ENCODE results near the gene DGKI. TPM values are rescaled to one million over a fixed set of nuclear protein-coding genes. Genes with fewer than 3 reads are reported as not detected.

The DGKI gene
- total and polyA plus RNA-seq, 5 donors from 2014 or later = not detected

GRCh38 chr7:137852108-137852507 lies 5.3 kb upstream of the DGKI start:
- Histone ChIP-seq H3K27ac (ENCODE audit: insufficient read depth, low read length, poor library complexity, severe bottlenecking) (no peak overlapping the region), H3K4me3 (ENCODE audit: low read depth, low read length) (no peak overlapping the region), H3K36me3 (ENCODE audit: control insufficient read depth, insufficient read depth, low read length) (no peaks in the 10 kb centered on the region), H3K9me3 (ENCODE audit: control insufficient read depth in 2 of 2, low read length in 2 of 2) (no peaks in the 10 kb centered on the region), H3K27me3 (ENCODE audit: control insufficient read depth, insufficient read depth, low read length) (peaks cover 13% of the 10 kb centered on the region), H3K4me1 (ENCODE audit: control insufficient read depth, insufficient read depth, low read length, poor library complexity, severe bottlenecking) (peaks cover 6% of the 10 kb centered on the region)
- Mint-ChIP-seq H3K27ac (no peak overlapping the region), H3K36me3 (no peaks in the 10 kb centered on the region), H3K27me3 (peaks cover 20% of the 10 kb centered on the region), H3K4me1 (peaks cover 0 to 5% (median 0%) of the 10 kb centered on the region in 4 donors), H3K4me3 (no peak overlapping the region), H3K9me3 (peaks cover 0 to 2% (median 0%) of the 10 kb centered on the region in 7 donors)
- no peak for ATAC-seq (ENCODE audit: low read depth in 2 of 2)
- no peak for DNase-seq

- Histone ChIP-seq H3K4me1 (ENCODE audit: control insufficient read depth, insufficient read depth, low read length, poor library complexity, severe bottlenecking) (peaks cover 9% of the 10 kb centered on the region), H3K36me3 (ENCODE audit: control insufficient read depth, insufficient read depth, low read length) (no peaks in the 10 kb centered on the region), H3K27me3 (ENCODE audit: control insufficient read depth, insufficient read depth, low read length) (peaks cover 13% of the 10 kb centered on the region), H3K27ac (ENCODE audit: insufficient read depth, low read length, poor library complexity, severe bottlenecking) (no peak overlapping the region), H3K9me3 (ENCODE audit: control insufficient read depth in 2 of 2, low read length in 2 of 2) (no peaks in the 10 kb centered on the region), H3K4me3 (ENCODE audit: low read depth, low read length) (no peak overlapping the region)
- DNase-seq (no peak), ATAC-seq (ENCODE audit: low read depth in 2 of 2) (no peak)
- Mint-ChIP-seq H3K4me1 (peaks cover 0 to 5% (median 0%) of the 10 kb centered on the region in 4 donors), H3K27ac (no peak overlapping the region), H3K27me3 (peaks cover 20% of the 10 kb centered on the region), H3K9me3 (peaks cover 0 to 2% (median 0%) of the 10 kb centered on the region in 7 donors), H3K4me3 (no peak overlapping the region), H3K36me3 (no peaks in the 10 kb centered on the region)
Observed at GRCh38 chr7:137850972-137851945, 4.5 kb upstream of the DGKI start.

- Mint-ChIP-seq H3K36me3 (no peaks in the 10 kb centered on the region), H3K4me3 (no peak overlapping the region), H3K27ac (no peak overlapping the region), H3K27me3 (peaks cover 27% of the 10 kb centered on the region), H3K4me1 (peaks cover 0 to 8% (median 2%) of the 10 kb centered on the region in 4 donors), H3K9me3 (peaks cover 0 to 2% (median 0%) of the 10 kb centered on the region in 7 donors)
- Histone ChIP-seq H3K36me3 (ENCODE audit: control insufficient read depth, insufficient read depth, low read length) (no peaks in the 10 kb centered on the region), H3K27me3 (ENCODE audit: control insufficient read depth, insufficient read depth, low read length) (peaks cover 17% of the 10 kb centered on the region), H3K4me3 (ENCODE audit: low read depth, low read length) (no peak overlapping the region), H3K4me1 (ENCODE audit: control insufficient read depth, insufficient read depth, low read length, poor library complexity, severe bottlenecking) (peaks cover 12% of the 10 kb centered on the region), H3K27ac (ENCODE audit: insufficient read depth, low read length, poor library complexity, severe bottlenecking) (no peak overlapping the region), H3K9me3 (ENCODE audit: control insufficient read depth in 2 of 2, low read length in 2 of 2) (no peaks in the 10 kb centered on the region)
- DNase-seq = no peak
- no peak for ATAC-seq (ENCODE audit: low read depth in 2 of 2)
Observed at GRCh38 chr7:137850571-137850970, 3.8 kb upstream of the DGKI start.

- no peaks in the 10 kb centered on the region for H3K36me3 ChIP-seq (ENCODE audit: control insufficient read depth, insufficient read depth, low read length)
- ATAC-seq (ENCODE audit: low read depth in 2 of 2) = no peak
- no peaks in the 10 kb centered on the region for H3K9me3 ChIP-seq (ENCODE audit: control insufficient read depth in 2 of 2, low read length in 2 of 2)
- H3K4me3 Mint-ChIP-seq = peak overlapping the region in 2 of 4 donors; percentile 52 to 53
- H3K27me3 Mint-ChIP-seq = peaks cover 41% of the 10 kb centered on the region
- H3K27me3 ChIP-seq (ENCODE audit: control insufficient read depth, insufficient read depth, low read length) = peaks cover 32% of the 10 kb centered on the region
- DNase-seq = no peak
- no peak overlapping the region for H3K4me3 ChIP-seq (ENCODE audit: low read depth, low read length)
- H3K9me3 Mint-ChIP-seq = peaks cover 0 to 2% (median 0%) of the 10 kb centered on the region in 7 donors
- no peak overlapping the region for H3K27ac Mint-ChIP-seq
- no peak overlapping the region for H3K27ac ChIP-seq (ENCODE audit: insufficient read depth, low read length, poor library complexity, severe bottlenecking)
- no peaks in the 10 kb centered on the region for H3K36me3 Mint-ChIP-seq
- peaks cover 0 to 8% (median 2%) of the 10 kb centered on the region in 4 donors for H3K4me1 Mint-ChIP-seq
- peaks cover 12% of the 10 kb centered on the region for H3K4me1 ChIP-seq (ENCODE audit: control insufficient read depth, insufficient read depth, low read length, poor library complexity, severe bottlenecking)
Observed at GRCh38 chr7:137848095-137848494, 1.3 kb upstream of the DGKI start.

GRCh38 chr7:137847568-137848050 lies 835 bp upstream of the DGKI start:
- Histone ChIP-seq H3K9me3 (ENCODE audit: control insufficient read depth in 2 of 2, low read length in 2 of 2) (no peaks in the 10 kb centered on the region), H3K4me3 (ENCODE audit: low read depth, low read length) (no peak overlapping the region), H3K4me1 (ENCODE audit: control insufficient read depth, insufficient read depth, low read length, poor library complexity, severe bottlenecking) (peaks cover 12% of the 10 kb centered on the region), H3K27me3 (ENCODE audit: control insufficient read depth, insufficient read depth, low read length) (peaks cover 32% of the 10 kb centered on the region), H3K36me3 (ENCODE audit: control insufficient read depth, insufficient read depth, low read length) (no peaks in the 10 kb centered on the region), H3K27ac (ENCODE audit: insufficient read depth, low read length, poor library complexity, severe bottlenecking) (no peak overlapping the region)
- no peak overlapping the region for H3K27ac Mint-ChIP-seq
- H3K9me3 Mint-ChIP-seq = peaks cover 0 to 2% (median 0%) of the 10 kb centered on the region in 7 donors
- peaks cover 43% of the 10 kb centered on the region for H3K27me3 Mint-ChIP-seq
- ATAC-seq (ENCODE audit: low read depth in 2 of 2) (no peak), DNase-seq (no peak)
- H3K4me3 Mint-ChIP-seq = peak overlapping the region; percentile 12 to 53 (median 52)
- H3K36me3 Mint-ChIP-seq = no peaks in the 10 kb centered on the region
- H3K4me1 Mint-ChIP-seq = peaks cover 0 to 8% (median 2%) of the 10 kb centered on the region in 4 donors

- H3K36me3 ChIP-seq (ENCODE audit: control insufficient read depth, insufficient read depth, low read length) = no peaks in the 10 kb centered on the region
- Mint-ChIP-seq H3K4me3 (no peak overlapping the region), H3K9me3 (peaks cover 0 to 2% (median 0%) of the 10 kb centered on the region in 7 donors), H3K4me1 (peaks cover 0 to 8% (median 2%) of the 10 kb centered on the region in 4 donors), H3K27me3 (peaks cover 54% of the 10 kb centered on the region), H3K36me3 (no peaks in the 10 kb centered on the region), H3K27ac (no peak overlapping the region)
- ATAC-seq (ENCODE audit: low read depth in 2 of 2) (peak; percentile 28 to 32), DNase-seq (no peak)
- peaks cover 12% of the 10 kb centered on the region for H3K4me1 ChIP-seq (ENCODE audit: control insufficient read depth, insufficient read depth, low read length, poor library complexity, severe bottlenecking)
- H3K4me3 ChIP-seq (ENCODE audit: low read depth, low read length) = no peak overlapping the region
- no peak overlapping the region for H3K27ac ChIP-seq (ENCODE audit: insufficient read depth, low read length, poor library complexity, severe bottlenecking)
- peaks cover 39% of the 10 kb centered on the region for H3K27me3 ChIP-seq (ENCODE audit: control insufficient read depth, insufficient read depth, low read length)
- H3K9me3 ChIP-seq (ENCODE audit: control insufficient read depth in 2 of 2, low read length in 2 of 2) = no peaks in the 10 kb centered on the region
Observed at GRCh38 chr7:137846549-137846826, 286 bp downstream of the DGKI start.

- no peak for ATAC-seq (ENCODE audit: low read depth in 2 of 2)
- Mint-ChIP-seq H3K4me3 (peak overlapping the region in 1 of 4 donors; percentile 45), H3K27me3 (peaks cover 58% of the 10 kb centered on the region), H3K9me3 (peaks cover 0 to 2% (median 0%) of the 10 kb centered on the region in 7 donors), H3K36me3 (no peaks in the 10 kb centered on the region), H3K4me1 (peaks cover 0 to 8% (median 2%) of the 10 kb centered on the region in 4 donors), H3K27ac (no peak overlapping the region)
- Histone ChIP-seq H3K4me3 (ENCODE audit: low read depth, low read length) (no peak overlapping the region), H3K27ac (ENCODE audit: insufficient read depth, low read length, poor library complexity, severe bottlenecking) (no peak overlapping the region), H3K4me1 (ENCODE audit: control insufficient read depth, insufficient read depth, low read length, poor library complexity, severe bottlenecking) (peaks cover 12% of the 10 kb centered on the region), H3K9me3 (ENCODE audit: control insufficient read depth in 2 of 2, low read length in 2 of 2) (no peaks in the 10 kb centered on the region), H3K36me3 (ENCODE audit: control insufficient read depth, insufficient read depth, low read length) (no peaks in the 10 kb centered on the region), H3K27me3 (ENCODE audit: control insufficient read depth, insufficient read depth, low read length) (peaks cover 39% of the 10 kb centered on the region)
- DNase-seq = no peak
Observed at GRCh38 chr7:137844677-137845425, 1.9 kb downstream of the DGKI start.

Measured in CD4-positive, CD25-positive, alpha-beta regulatory T cell (primary cell).